Neural cell (in vitro differentiated cells): Measurements from ENCODE around the gene CES5A.
"Not testable (repeated sequence)": the region's sequence is repeated elsewhere in the genome, so short reads cannot be mapped to it uniquely, and the experiment has no call there.

ENCODE experiments used
- EP300 ChIP-seq: fragments of 450-650 bp; conservative IDR thresholded peaks from 2 replicates; pipeline ENCODE4 v1.6.1; 2014; ENCODE audit warnings: antibody characterized with exemption, mild to moderate bottlenecking, moderate library complexity; ENCODE audit not compliant: poor library complexity, severe bottlenecking
- EZH2 ChIP-seq: fragments of 200-600, 300-800 bp; shearing (Covaris generic), sonication (generic); IDR thresholded peaks from 2 replicates; pipeline ENCODE4 v1.6.1; 2014; ENCODE audit warnings: antibody characterized with exemption, low read length, borderline replicate concordance, mild to moderate bottlenecking; ENCODE audit not compliant: insufficient read depth, poor library complexity, severe bottlenecking
- RAD21 ChIP-seq: fragments of 450-650 bp; conservative IDR thresholded peaks from 2 replicates; pipeline ENCODE4 v1.6.1; 2014; ENCODE audit warnings: antibody characterized with exemption, mild to moderate bottlenecking, moderate library complexity
- TF ChIP-seq, protein P1 (sequence below): fragments of 450-650 bp; IDR thresholded peaks from 2 replicates; pipeline ENCODE4 v1.5.1; 2014; ENCODE audit warnings: antibody characterized with exemption, mild to moderate bottlenecking, moderate library complexity; ENCODE audit not compliant: poor library complexity, severe bottlenecking

DNA sequence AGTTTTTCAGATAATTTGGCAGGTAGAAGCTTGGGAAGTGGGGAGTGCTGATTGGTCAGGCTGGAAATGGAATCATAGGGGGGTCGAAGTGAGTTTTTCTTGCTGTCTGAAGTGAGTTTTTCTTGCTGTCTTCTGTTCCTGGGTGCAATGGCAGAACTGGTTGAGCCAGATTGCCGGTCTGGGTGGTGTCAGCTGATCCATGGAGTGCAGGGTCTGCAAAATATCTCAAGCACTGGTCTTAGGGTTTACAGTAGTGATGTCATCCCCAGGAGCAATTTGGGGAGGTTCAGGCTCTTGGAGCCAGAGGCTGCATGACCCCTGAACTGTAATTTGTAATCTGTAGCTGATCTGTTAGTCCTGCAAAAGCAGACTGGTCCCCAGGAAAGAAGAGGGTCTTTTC lies 37.9 kb upstream of the CES5A start:
- not testable (repeated sequence) for TF ChIP-seq EZH2, RAD21, EP300
- TF ChIP-seq, protein P1, sequence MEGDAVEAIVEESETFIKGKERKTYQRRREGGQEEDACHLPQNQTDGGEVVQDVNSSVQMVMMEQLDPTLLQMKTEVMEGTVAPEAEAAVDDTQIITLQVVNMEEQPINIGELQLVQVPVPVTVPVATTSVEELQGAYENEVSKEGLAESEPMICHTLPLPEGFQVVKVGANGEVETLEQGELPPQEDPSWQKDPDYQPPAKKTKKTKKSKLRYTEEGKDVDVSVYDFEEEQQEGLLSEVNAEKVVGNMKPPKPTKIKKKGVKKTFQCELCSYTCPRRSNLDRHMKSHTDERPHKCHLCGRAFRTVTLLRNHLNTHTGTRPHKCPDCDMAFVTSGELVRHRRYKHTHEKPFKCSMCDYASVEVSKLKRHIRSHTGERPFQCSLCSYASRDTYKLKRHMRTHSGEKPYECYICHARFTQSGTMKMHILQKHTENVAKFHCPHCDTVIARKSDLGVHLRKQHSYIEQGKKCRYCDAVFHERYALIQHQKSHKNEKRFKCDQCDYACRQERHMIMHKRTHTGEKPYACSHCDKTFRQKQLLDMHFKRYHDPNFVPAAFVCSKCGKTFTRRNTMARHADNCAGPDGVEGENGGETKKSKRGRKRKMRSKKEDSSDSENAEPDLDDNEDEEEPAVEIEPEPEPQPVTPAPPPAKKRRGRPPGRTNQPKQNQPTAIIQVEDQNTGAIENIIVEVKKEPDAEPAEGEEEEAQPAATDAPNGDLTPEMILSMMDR, result not testable (repeated sequence)
